DOHH2 (cell line): ENCODE data around the gene MEP1A.

ENCODE experiments used
- EZH2phosphoT487 ChIP-seq: fragments of 200-600 bp; sonication (generic); IDR thresholded peaks from 2 replicates; pipeline ENCODE4 v1.6.1; 2017; ENCODE audit warnings: borderline replicate concordance, mild to moderate bottlenecking, antibody characterized with exemption, low read length, moderate library complexity, mixed read lengths
- TF ChIP-seq, protein P1 (sequence below): fragments of 200-600 bp; sonication (generic); IDR thresholded peaks from one replicate; pipeline ENCODE4 v1.5.1; 2014; ENCODE audit warnings: antibody characterized with exemption, mild to moderate bottlenecking, low read depth, low read length; ENCODE audit not compliant: poor library complexity, severe bottlenecking

DNA sequence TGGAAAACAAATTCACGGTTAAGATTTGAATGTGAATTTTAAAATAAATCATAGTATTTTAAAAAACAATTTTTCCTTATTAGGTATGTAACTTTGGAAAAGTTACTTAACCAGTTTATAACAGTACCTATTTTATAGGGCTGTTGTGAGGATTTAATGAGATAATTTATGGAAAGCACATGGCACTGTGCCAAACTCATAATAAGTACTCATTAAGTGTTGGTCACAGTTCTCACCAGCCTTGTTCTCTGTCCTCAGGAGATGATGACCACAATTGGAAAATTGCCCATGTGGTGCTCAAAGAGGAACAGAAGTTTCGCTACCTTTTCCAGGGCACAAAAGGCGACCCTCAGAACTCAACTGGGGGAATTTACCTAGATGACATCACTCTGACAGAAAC lies 39.6 kb downstream of the MEP1A start:
- TF ChIP-seq, protein P1, sequence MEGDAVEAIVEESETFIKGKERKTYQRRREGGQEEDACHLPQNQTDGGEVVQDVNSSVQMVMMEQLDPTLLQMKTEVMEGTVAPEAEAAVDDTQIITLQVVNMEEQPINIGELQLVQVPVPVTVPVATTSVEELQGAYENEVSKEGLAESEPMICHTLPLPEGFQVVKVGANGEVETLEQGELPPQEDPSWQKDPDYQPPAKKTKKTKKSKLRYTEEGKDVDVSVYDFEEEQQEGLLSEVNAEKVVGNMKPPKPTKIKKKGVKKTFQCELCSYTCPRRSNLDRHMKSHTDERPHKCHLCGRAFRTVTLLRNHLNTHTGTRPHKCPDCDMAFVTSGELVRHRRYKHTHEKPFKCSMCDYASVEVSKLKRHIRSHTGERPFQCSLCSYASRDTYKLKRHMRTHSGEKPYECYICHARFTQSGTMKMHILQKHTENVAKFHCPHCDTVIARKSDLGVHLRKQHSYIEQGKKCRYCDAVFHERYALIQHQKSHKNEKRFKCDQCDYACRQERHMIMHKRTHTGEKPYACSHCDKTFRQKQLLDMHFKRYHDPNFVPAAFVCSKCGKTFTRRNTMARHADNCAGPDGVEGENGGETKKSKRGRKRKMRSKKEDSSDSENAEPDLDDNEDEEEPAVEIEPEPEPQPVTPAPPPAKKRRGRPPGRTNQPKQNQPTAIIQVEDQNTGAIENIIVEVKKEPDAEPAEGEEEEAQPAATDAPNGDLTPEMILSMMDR = no peak
- no peak for TF ChIP-seq EZH2phosphoT487
